Measurements from ENCODE around the gene PNPLA6. TPM values are rescaled to one million over a fixed set of nuclear protein-coding genes. Genes with fewer than 3 reads are reported as not detected.

Gene PNPLA6
- total RNA-seq: 48.1 TPM

DNA sequence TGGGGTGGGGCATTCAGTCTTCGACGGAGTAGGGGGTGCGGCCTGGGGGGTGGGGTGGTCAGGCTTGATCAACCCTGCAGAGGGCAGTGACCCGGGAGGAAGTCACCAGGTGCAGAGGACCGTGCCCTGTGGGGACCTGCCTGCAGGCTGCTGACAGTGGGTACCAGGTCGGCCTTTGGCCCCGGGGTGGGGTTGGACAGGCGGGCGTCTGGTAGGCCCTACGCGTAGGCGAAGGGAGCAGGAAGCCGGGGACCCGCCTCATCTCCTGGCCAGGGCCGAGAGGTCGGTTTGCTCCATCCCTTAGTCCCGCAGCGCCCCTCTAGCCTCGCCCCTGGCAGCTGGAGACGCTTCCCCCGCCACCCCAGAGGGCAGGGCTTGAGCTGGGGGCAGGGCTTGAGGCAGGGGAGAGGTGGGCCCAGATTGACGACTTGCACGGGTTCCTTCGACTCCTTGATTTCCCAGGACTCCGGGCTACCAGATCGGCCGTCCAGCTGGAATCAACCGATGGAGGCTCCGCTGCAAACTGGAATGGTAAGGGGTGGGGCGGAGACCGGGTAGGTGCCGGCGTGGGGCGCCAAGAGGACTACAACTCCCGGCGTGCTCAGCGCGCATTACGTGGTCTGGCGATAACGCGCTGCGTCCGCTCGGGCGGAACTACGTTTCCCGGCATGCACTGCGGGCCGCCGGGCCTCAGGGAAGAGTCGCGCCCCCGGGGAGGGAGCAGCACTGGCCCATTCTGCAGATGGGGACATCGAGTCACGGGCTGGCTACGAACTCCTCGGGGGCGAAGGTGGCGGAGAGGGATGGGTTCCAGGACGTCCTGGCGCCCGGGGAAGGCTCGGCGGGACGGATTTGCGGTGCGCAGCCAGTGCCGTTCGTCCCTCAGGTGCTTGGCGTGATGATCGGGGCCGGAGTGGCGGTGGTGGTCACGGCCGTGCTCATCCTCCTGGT, at the start of gene PNPLA6:
PNPLA6 (plus strand) TSS at position 671 of the 951 bp plus-strand sequence; CDS start at position 743, 72 bp downstream.
- peak; percentile 88 for ATAC-seq

DNA sequence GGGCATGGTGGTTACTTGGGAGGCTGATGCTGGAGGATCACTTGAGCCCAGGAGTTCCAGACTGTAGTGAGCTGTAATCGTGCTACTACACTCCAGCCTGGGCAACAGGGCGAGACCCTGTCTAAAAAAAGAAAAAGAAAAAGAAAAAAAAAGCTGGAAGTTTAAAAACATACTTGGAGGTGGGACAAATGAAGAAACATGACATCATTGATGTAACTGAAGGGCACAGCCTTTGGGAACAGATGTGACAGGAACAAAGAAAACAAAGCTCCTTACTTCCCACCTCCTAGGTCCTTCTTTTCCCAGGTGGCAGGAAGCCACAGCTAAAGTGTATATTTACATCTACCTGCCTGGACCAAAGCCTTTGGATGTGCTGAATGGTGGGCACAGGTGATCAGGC, 48.6 kb upstream of the PNPLA6 start:
- no peak for ATAC-seq

DNA sequence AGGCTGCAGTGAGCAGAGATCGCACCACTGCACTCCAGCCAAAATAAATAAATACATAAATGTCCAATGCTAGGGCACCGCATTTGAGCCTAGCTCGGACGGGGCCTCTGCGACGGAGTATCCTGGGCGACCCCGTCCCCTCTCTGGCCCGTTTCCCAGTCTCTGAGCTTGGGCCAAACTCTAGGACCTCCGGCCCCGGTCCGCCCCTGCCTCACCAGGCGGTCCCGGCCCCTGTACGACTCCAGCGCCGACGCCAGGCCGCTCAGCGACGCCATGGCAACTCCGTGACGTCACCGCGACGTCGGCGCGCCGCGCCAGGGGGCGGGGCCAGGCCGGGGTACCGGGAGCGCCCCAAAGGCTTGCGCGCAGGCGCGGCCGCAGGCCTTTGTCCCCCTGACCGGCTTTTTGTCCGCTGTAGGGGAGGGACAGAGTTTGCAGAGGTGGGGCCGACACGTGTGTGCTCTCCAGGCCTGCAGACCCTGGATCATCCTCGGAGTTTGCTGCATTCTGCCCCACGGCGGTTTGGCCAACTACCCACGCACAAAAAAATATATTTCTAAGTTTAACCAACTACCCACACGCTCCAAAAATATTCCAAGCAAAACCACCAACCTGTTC, 46.7 kb upstream of the PNPLA6 start, which contains the start of gene PEX11G:
PEX11G (minus strand) TSS at position 300 of the 618 bp plus-strand sequence; CDS start at position 275, 25 bp downstream.
- ATAC-seq: peak; percentile 92

- ATAC-seq: no peak
Measured at GRCh38 chr19:7489609-7490044, 45.9 kb upstream of the PNPLA6 start.

GRCh38 chr19:7492142-7492541, 43.4 kb upstream of the PNPLA6 start:
- ATAC-seq: peak; percentile 28

DNA sequence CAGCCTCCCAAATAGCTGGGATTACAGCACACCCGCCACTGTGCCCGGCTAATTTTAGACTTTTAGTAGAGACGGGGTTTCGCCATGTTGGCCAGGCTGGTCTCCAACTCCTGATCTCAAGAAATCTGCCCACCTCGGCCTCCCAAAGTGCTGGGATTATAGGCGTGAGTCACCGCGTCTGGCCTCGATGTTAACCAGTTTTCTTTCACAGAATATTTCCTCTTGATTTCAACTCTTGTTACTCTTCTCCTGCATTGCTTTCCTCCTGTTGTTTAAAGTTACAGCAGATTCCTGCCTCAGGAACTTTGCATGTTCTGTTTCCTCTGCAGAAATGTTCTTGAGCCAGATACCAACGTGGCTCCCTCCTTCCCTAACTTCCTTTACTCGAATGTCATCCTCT, 43.0 kb upstream of the PNPLA6 start:
- no peak for ATAC-seq

DNA sequence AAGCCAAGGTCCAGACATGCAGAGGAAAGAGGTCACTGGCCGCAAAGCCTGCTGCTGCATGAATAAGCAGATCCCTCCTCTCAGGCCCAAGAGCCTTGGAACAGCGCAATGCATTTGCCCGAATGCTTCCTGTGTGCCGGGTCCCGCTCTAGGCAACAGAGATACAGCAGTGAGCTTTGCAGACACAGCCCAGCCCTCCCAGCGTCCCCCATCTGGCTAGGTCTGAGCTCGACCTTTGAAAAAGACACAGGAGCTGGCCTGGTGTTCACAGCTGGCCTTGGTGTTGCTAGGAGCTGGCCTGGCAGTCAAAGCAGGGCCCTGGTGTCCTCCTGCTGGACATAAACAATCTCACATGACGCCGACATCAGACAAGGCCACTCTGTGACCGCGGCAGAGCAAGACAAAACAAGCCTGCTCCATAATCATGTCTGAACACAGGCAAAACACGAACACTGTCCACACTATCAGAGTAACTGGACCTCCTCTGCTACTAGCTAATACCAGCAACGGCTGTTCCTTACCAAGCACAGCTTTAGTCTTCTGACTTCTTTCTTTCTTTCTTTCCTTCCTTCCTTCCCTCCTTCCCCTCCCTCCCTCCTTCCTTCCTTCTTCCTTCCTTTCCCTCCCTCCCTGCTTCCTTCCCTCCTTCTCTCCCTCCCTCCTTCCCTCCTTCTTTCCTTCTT, 41.0 kb upstream of the PNPLA6 start:
- peak; percentile 36 for ATAC-seq

GRCh38 chr19:7497292-7497691, 38.2 kb upstream of the PNPLA6 start:
- ATAC-seq: no peak

- ATAC-seq: peak; percentile 69
Measured at GRCh38 chr19:7500811-7501450, 34.6 kb upstream of the PNPLA6 start.

- no peak for ATAC-seq
Measured at GRCh38 chr19:7502552-7502951, 33.0 kb upstream of the PNPLA6 start.

GRCh38 chr19:7504684-7505083, 30.8 kb upstream of the PNPLA6 start:
- ATAC-seq: no peak

GRCh38 chr19:7505288-7505681, 30.2 kb upstream of the PNPLA6 start:
- ATAC-seq: no peak

DNA sequence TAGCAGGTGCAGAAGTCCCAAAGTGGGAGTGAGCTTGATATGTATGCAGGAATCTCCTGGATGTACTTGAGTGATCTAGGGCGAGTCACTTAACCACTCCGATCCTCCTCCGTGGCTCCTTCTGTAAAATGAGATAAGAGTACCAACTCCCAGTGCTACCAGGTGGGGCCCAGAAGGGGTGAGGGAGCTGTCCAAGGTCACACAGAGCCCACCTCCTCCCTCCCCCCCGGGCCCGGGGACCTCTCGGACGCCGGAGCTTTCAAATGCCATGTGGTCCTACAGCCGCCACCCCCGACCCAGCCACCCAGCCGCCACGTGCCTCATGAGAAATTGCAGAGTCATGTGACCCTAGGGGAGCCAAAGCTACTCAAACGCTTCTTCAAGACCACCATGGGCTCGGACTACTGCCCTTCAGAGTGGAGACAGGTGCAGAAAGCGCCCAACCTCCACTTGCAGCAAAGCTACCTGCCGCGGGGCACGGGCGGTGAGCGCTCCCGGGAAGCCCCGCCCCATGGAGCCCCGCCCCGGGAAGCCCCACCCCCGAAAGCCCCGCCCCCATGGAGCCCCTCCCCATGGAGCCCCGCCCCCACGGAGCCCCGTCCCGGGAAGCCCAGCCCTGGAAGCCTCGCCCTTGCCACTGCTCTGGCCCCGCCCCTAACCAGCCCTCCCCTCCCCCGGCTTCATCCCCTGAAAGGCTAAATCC, 29.7 kb upstream of the PNPLA6 start:
- ATAC-seq: peak; percentile 48

GRCh38 chr19:7506385-7507328, 28.9 kb upstream of the PNPLA6 start:
- peak; percentile 91 for ATAC-seq

GRCh38 chr19:7507884-7508283, 27.6 kb upstream of the PNPLA6 start:
- peak; percentile 69 for ATAC-seq

DNA sequence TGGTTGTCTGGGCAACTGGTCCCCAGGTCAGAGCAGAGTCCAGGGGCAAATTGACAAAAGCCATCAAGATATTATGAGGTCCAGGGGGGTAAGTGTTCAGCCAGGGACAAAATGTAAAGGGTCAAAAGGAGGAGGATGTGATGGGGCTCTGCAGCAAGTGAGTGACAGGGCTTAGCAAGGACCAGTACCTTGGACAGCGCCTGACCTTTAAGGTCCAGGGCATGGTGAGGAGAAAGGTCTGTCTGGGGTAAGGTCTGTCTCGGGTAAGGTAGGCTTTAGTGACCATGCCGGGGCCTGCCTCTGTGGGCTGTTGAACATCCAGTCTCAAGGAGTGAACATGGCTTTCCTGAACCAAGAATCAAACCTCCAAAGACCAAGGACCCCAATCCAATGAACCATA, 25.9 kb upstream of the PNPLA6 start:
- ATAC-seq: no peak

DNA sequence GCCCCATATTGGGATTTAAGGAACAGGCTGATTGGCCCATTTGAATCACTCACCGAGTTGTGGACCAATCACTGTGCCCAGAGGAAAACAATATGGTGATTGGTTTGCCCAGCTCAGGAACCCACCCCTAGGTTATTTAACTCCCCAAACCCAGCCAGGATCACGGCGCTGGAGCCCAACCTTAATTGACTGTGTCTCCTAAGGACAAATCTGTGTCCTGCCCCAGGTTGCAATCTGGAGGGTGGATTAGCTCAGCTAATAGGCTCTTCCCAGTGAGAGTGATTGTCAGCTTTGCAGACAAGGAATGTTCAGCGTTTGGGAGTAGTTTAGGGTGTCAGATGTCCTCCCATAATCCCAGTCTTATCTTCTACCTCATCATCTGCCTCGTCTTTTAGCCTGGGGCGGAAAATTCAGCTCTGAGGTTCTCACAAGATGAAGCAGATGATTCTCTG, 23.1 kb upstream of the PNPLA6 start:
- no peak for ATAC-seq

GRCh38 chr19:7513809-7514642, 21.5 kb upstream of the PNPLA6 start:
- no peak for ATAC-seq

DNA sequence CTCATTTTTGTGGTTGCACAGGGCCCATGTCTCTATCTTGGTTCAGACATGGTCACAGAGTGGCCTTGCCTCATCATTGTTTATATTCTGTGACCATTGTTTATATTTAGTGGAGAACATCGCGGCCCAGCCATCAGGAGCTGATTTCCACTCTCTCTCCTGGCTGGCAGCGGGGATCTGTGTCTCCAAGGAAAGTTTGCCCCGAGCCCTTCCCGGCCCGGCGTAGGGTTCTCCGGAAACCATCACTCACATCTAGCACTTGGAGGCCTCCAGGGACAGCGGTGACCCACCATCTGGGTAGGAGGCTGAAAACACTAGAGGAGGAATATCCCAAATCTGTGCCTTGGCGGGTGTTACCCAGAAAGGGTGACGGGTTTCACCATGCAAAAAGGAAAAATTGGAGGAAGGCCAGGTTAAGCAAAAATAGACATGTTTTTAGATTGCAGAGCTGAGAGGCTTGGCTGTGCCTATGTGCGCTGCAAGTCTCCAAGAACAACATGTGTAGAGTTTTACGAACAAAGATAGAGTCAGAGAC, 20.3 kb upstream of the PNPLA6 start:
- ATAC-seq: no peak
